Measurements from ENCODE around the gene EIF2B2.

Gene EIF2B2

DNA sequence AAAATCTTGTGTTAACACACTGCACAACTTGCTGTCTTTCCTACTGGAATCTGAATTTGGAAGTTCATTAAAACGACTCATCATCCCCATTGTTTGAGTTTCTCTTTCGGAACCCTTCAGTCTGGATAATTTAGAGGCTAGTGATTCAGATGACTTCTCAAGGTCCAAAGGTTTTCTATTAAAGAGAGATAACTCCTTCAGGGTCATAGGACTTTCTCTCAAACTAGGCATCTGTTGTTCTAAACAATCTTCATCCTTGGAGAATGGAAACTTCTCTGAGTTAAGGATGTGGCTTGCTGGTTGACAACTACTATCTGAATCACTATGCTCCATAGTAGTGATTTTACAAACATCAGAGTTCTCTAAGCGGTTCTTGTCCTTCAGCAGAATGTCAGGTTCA, 44.2 kb downstream of the EIF2B2 start:
- DNase-seq = no peak

DNA sequence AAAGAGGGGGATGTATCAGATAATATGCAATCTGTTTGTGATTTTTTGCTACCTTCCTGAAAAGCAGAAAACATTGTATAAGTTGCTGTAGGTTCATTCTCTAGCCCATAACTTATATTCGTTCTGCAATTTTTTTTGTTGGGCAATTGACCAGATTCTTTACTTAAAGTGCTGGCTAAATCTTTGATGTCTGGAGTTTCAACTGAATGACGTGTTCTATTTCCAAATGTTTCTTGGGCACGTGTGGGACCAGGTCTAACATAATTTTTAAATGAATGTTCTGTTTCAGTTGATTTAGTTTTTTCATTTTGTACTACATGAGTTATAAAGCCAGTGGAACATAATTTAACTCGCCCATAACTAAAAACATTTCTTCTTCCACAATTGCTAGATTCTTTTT, 44.8 kb downstream of the EIF2B2 start:
- no peak for DNase-seq

DNA sequence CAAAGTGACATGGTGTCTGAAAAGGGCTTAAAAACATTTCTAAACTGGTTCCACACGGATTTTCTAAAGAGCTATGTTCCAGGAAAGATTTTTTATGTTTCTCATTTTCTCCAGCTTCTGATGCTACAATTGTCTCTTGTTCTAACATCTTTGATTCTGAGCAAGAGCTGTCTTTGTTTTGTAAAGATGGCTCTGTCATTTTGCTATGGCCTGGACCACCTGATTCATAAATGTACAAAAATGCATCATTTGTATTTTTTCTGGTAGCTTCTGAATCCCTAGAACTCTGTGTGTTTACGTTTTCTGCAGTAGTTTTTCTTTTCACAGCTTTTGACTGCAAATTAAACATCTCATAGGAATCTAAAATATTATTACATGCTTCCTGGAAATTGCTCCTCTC, 45.4 kb downstream of the EIF2B2 start:
- no peak for DNase-seq

DNA sequence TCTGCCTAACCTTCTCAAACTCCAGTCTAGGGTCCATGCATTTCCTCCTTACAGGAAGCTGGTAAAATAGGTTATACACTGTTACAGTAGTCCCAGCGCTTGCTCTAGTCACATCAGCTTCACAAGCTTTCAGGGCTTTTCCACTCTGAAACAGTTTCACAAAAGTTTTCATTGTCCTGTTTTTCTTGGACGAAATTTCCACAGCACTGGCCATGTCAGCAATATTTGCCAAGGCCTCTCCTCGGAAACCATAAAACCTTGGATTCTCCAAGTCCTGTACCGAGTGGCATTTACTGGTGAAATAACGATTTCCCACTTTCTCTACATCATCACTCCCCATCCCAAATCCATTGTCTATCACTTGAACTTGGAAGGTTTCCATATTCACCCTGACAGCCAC, 46.4 kb downstream of the EIF2B2 start:
- DNase-seq = no peak

DNA sequence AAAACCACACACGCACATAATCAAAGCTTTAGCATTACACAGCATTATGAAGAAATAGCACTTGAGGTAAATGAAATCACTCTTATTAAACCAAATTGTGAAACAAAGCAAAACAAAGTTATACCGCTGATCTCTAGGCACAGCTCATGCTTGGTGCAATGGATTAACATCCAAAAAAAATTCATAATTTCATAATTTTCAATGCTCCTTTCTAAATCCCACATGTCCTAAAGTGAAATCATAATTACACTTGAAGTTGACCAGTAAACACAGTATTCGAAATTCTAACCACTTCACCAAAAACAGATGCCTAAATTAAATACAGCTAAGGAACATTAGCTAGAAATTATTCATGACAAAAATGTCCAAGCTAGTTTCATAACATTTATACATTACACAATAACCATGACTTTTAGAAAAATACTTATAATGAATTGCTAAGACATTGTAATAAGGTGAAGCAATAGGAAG, 47.0 kb downstream of the EIF2B2 start:
- no peak for DNase-seq

DNA sequence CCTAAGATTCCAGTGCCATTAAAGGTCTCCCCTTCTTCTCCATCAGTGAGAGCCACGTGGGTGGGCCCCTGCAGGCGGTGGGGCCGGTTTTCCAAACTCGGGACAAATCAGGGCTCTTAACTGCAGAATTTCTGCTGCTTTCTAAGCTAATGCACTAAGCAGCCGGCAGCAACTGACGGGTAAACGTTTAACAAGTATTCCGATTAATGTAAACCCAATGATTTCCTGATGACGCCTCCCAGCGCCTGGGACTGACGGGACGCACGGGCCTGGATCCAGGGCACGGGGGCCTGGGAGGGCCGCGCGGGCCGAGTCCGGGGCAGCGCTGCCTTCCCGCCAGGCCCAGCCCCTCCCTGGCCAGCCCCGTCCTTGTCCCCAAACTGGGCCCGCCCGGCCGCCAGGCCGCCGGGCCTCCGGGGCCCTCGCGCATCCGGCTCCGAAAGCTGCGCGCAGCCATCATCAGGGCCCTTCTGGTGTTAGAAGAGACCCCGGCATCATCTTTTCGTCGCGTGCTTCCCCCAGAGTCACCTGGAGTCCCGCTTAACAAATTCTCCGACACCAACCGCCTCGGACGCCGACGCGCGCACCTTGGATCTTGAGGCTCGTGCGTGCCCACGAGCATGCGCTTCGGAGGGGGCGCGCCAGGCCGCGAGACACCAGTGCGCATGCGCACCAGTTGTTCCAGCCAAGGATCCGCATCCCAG, 48.3 kb downstream of the EIF2B2 start, which contains the start of gene MLH3:
Gene MLH3 (minus strand): TSS at position 616 of the 704 bp plus-strand sequence. CDS start 1,812 bp downstream, outside the sequence.
- DNase-seq = peak; percentile 90

DNA sequence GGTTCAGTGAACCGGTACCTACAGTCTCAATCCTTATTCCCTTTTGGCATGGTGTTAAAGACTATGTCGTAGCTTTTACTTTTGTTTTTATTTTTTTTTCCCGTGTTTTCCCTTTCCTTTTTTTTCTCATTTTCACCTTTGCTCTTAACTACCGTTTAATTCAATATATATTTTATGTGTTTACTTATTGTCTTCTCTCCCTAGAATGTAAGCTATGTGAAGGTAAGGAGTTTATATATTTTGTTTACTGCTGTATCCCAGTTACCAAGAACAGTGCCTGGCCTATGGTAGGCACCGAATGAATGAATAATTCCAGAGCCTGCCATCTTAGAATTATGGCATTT, 48.8 kb downstream of the EIF2B2 start:
- no peak for DNase-seq

DNA sequence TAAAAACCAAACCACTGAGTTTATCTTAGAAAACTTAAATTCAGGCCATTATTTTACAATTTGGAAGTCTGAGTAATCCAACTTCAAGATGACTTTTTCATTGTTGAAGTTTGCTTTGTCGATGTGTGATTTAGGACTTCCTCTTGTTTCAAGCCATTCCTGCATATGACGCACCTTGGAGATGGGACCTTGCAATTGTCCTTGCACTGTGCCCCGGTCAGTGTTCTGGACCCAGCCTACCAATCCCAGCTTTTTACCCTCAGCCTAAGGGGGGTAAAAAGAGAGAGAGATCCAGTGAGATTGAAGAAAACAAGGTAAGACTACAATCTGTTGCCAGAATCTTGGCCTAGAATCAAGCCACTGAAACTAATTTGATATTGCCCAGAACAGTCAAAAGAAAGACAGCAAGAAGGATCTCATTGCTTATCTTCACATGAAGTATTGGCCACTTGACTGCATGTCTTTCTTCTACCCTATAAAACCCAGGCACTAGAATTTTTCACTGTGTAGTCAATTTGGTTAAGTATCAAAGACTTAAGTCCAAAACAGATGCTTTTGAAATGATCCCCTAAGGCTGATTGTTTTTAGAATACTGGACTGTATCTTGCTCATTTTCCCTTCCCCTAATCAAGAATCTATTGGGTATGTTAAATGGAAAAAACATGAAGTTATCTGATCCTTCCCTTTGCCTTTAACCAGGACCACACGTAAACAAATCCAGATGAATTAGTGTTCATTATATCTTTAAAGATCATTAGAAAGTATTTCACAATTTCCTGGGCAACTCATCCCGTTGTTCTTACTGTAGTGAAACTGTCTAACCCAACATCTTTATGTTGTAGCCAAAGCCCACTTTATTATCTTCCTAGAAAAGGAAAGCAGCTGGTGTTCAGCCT, 50.9 kb downstream of the EIF2B2 start:
- DNase-seq = no peak

DNA sequence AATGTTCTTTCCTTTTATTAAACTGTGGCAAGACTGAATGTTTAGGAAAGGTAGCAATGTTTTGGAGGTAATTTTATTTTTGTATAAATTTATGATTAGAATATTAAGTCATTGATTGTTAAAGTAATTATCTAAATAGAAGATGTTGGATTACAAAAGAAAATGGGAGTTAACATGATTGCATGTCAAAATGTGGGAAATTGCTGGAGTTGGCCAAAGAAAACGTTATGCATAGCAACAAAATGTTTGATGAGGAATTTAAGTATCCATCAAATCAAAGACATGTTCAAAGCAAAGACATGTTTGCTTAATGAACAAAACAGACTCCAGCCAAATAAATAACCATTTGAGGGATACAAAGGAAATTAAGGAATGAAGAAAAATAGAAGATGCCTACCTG, 51.7 kb downstream of the EIF2B2 start:
- no peak for DNase-seq

DNA sequence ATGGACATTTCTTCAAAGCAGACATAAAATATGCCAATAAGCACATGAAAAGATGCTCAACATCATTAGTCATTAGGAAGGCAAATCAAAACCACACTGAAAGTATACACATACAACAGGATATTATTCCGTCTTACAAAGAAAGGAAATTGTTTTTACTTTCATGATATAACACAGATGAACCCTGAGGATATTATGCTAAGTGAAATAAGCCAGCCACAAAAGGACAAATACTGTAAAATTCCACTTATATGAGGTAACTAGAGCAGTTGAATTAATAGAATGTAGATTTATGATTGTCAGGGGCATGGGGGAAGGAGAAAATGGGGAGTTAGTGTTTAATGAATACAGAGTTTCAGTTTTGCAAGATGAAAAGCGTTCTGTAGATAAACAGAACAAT, 56.9 kb downstream of the EIF2B2 start:
- DNase-seq = no peak

DNA sequence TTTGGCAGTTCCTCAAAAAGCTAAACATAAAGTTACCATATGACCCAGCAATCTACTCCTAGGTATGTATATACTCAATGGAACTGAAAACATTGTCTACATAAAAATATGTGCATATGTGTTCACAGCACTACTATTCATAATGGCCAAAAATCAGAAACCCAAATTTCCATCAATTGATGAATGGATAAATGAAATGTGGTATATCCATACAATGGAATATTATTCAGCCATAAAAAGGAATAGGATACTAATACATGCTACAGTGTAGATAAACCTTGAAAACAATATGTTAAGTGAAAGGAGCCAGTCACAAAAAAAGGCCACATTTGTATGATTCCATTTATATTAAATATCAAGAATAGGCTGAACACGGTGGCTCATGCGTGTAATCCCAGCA, 57.7 kb downstream of the EIF2B2 start:
- no peak for DNase-seq

All from NCI-H1105 (cell line).